ENCODE results near the gene IL11.

Gene IL11

GRCh38 chr19:55365964-55366363, 4.3 kb downstream of the IL11 start:
- peaks cover 47% of the 10 kb centered on the region for H3K27me3 ChIP-seq (ENCODE audit: insufficient read depth, low read length)
- H3K9me3 ChIP-seq (ENCODE audit: insufficient read depth, low read depth, low read length): no peaks in the 10 kb centered on the region
- no peak overlapping the region for H3K9ac ChIP-seq (ENCODE audit: low read depth, low read length)
- no peak overlapping the region for H3K4me3 ChIP-seq (ENCODE audit: low read length)
- no peaks in the 10 kb centered on the region for H3K36me3 ChIP-seq (ENCODE audit: insufficient read depth, low read depth, low read length)
- H3K4me1 ChIP-seq (ENCODE audit: insufficient read depth, low read length): peaks cover 4% of the 10 kb centered on the region
- no peak overlapping the region for H3K27ac ChIP-seq (ENCODE audit: low read length)

- Histone ChIP-seq H3K27me3 (ENCODE audit: insufficient read depth, low read length) (peaks cover 41% of the 10 kb centered on the region), H3K4me1 (ENCODE audit: insufficient read depth, low read length) (no peaks in the 10 kb centered on the region; the same call in 1 of the 2 replicates), H3K36me3 (ENCODE audit: insufficient read depth, low read depth, low read length) (no peaks in the 10 kb centered on the region), H3K4me3 (ENCODE audit: low read length) (no peak overlapping the region), H3K27ac (ENCODE audit: low read length) (no peak overlapping the region), H3K9me3 (ENCODE audit: insufficient read depth, low read depth, low read length) (no peaks in the 10 kb centered on the region), H3K9ac (ENCODE audit: low read depth, low read length) (no peak overlapping the region)
Observed at GRCh38 chr19:55365245-55365644, 5.0 kb downstream of the IL11 start.

- no peaks in the 10 kb centered on the region for H3K36me3 ChIP-seq (ENCODE audit: insufficient read depth, low read depth, low read length)
- H3K4me3 ChIP-seq (ENCODE audit: low read length): no peak within 1 kb of the TSS
- no peak within 1 kb of the TSS for H3K9ac ChIP-seq (ENCODE audit: low read depth, low read length)
Observed at GRCh38 chr19:55362990-55363716, 7.1 kb downstream of the IL11 start, which contains the start of gene GARIN5B. Gene GARIN5B (minus strand): TSS chr19:55363260. CDS start chr19:55363066, 194 bp downstream.

GRCh38 chr19:55362174-55362989, 7.9 kb downstream of the IL11 start:
- H3K4me3 ChIP-seq (ENCODE audit: low read length): no peak overlapping the region
- no peaks in the 10 kb centered on the region for H3K4me1 ChIP-seq (ENCODE audit: insufficient read depth, low read length)
- H3K27me3 ChIP-seq (ENCODE audit: insufficient read depth, low read length): peaks cover 28% of the 10 kb centered on the region
- H3K27ac ChIP-seq (ENCODE audit: low read length): no peak overlapping the region
- no peak overlapping the region for H3K9ac ChIP-seq (ENCODE audit: low read depth, low read length)
- no peaks in the 10 kb centered on the region for H3K9me3 ChIP-seq (ENCODE audit: insufficient read depth, low read depth, low read length)
- no peaks in the 10 kb centered on the region for H3K36me3 ChIP-seq (ENCODE audit: insufficient read depth, low read depth, low read length)

More at GRCh38 chr19:55362990-55363716, 7.1 kb downstream of the IL11 start, which contains the start of gene GARIN5B:
- Histone ChIP-seq H3K27me3 (ENCODE audit: insufficient read depth, low read length) (peaks cover 30% of the 10 kb centered on the region), H3K4me1 (ENCODE audit: insufficient read depth, low read length) (no peaks in the 10 kb centered on the region), H3K27ac (ENCODE audit: low read length) (no peak within 1 kb of the TSS), H3K9me3 (ENCODE audit: insufficient read depth, low read depth, low read length) (no peaks in the 10 kb centered on the region)

- Histone ChIP-seq H3K27ac (ENCODE audit: low read length) (no peak overlapping the region), H3K9me3 (ENCODE audit: insufficient read depth, low read depth, low read length) (no peaks in the 10 kb centered on the region), H3K36me3 (ENCODE audit: insufficient read depth, low read depth, low read length) (no peaks in the 10 kb centered on the region), H3K4me3 (ENCODE audit: low read length) (no peak overlapping the region), H3K27me3 (ENCODE audit: insufficient read depth, low read length) (peaks cover 38% of the 10 kb centered on the region), H3K9ac (ENCODE audit: low read depth, low read length) (no peak overlapping the region), H3K4me1 (ENCODE audit: insufficient read depth, low read length) (no peaks in the 10 kb centered on the region)
Observed at GRCh38 chr19:55360902-55361301, 9.4 kb downstream of the IL11 start.

- H3K4me1 ChIP-seq (ENCODE audit: insufficient read depth, low read length): no peaks in the 10 kb centered on the region
- H3K9me3 ChIP-seq (ENCODE audit: insufficient read depth, low read depth, low read length): no peaks in the 10 kb centered on the region
- no peak overlapping the region for H3K4me3 ChIP-seq (ENCODE audit: low read length)
- peaks cover 47% of the 10 kb centered on the region for H3K27me3 ChIP-seq (ENCODE audit: insufficient read depth, low read length)
- H3K9ac ChIP-seq (ENCODE audit: low read depth, low read length): no peak overlapping the region
- no peak overlapping the region for H3K27ac ChIP-seq (ENCODE audit: low read length)
- no peaks in the 10 kb centered on the region for H3K36me3 ChIP-seq (ENCODE audit: insufficient read depth, low read depth, low read length)
Observed at GRCh38 chr19:55358943-55359908, 11.0 kb downstream of the IL11 start.

GRCh38 chr19:55358493-55358892, 11.8 kb downstream of the IL11 start:
- H3K4me3 ChIP-seq (ENCODE audit: low read length): no peak overlapping the region
- H3K36me3 ChIP-seq (ENCODE audit: insufficient read depth, low read depth, low read length): no peaks in the 10 kb centered on the region
- no peak overlapping the region for H3K9ac ChIP-seq (ENCODE audit: low read depth, low read length)
- H3K27me3 ChIP-seq (ENCODE audit: insufficient read depth, low read length): peaks cover 50% of the 10 kb centered on the region
- no peaks in the 10 kb centered on the region for H3K9me3 ChIP-seq (ENCODE audit: insufficient read depth, low read depth, low read length)
- no peaks in the 10 kb centered on the region for H3K4me1 ChIP-seq (ENCODE audit: insufficient read depth, low read length)
- no peak overlapping the region for H3K27ac ChIP-seq (ENCODE audit: low read length)

- Histone ChIP-seq H3K27ac (ENCODE audit: low read length) (no peak overlapping the region), H3K9me3 (ENCODE audit: insufficient read depth, low read depth, low read length) (no peaks in the 10 kb centered on the region), H3K27me3 (ENCODE audit: insufficient read depth, low read length) (peaks cover 81% of the 10 kb centered on the region), H3K9ac (ENCODE audit: low read depth, low read length) (no peak overlapping the region), H3K4me1 (ENCODE audit: insufficient read depth, low read length) (no peaks in the 10 kb centered on the region; the same call in 1 of the 2 replicates), H3K36me3 (ENCODE audit: insufficient read depth, low read depth, low read length) (no peaks in the 10 kb centered on the region), H3K4me3 (ENCODE audit: low read length) (no peak overlapping the region)
Observed at GRCh38 chr19:55355213-55355821, 14.9 kb downstream of the IL11 start.

- peaks cover 81% of the 10 kb centered on the region for H3K27me3 ChIP-seq (ENCODE audit: insufficient read depth, low read length)
- no peaks in the 10 kb centered on the region for H3K9me3 ChIP-seq (ENCODE audit: insufficient read depth, low read depth, low read length)
- no peaks in the 10 kb centered on the region for H3K36me3 ChIP-seq (ENCODE audit: insufficient read depth, low read depth, low read length)
- peak within 1 kb of the TSS; percentile 66 for H3K4me3 ChIP-seq (ENCODE audit: low read length)
- H3K27ac ChIP-seq (ENCODE audit: low read length): no peak within 1 kb of the TSS
- H3K9ac ChIP-seq (ENCODE audit: low read depth, low read length): peak within 1 kb of the TSS; percentile 34; the same call in 1 of the 2 replicates
- H3K4me1 ChIP-seq (ENCODE audit: insufficient read depth, low read length): no peaks in the 10 kb centered on the region; the same call in 1 of the 2 replicates
Observed at GRCh38 chr19:55354698-55355212, 15.5 kb downstream of the IL11 start, which contains the start of gene COX6B2. Gene COX6B2 (minus strand): TSS chr19:55354719. CDS start chr19:55354521, 198 bp downstream.

- Histone ChIP-seq H3K36me3 (ENCODE audit: insufficient read depth, low read depth, low read length) (no peaks in the 10 kb centered on the region), H3K27ac (ENCODE audit: low read length) (no peak overlapping the region), H3K27me3 (ENCODE audit: insufficient read depth, low read length) (peaks cover 81% of the 10 kb centered on the region), H3K9me3 (ENCODE audit: insufficient read depth, low read depth, low read length) (no peaks in the 10 kb centered on the region), H3K4me3 (ENCODE audit: low read length) (peak overlapping the region; percentile 66), H3K9ac (ENCODE audit: low read depth, low read length) (peak overlapping the region; percentile 34; the same call in 1 of the 2 replicates), H3K4me1 (ENCODE audit: insufficient read depth, low read length) (no peaks in the 10 kb centered on the region; the same call in 1 of the 2 replicates)
Observed at GRCh38 chr19:55353803-55354697, 16.2 kb downstream of the IL11 start.
